HEK293 (cell line): ENCODE measurements around the gene DHCR7.

ENCODE experiments used
- CTCF ChIP-seq: fragments of 450-650 bp; formaldehyde crosslinking; IDR thresholded peaks from 2 replicates; pipeline ENCODE4 v1.5.1; 2016; ENCODE audit warnings: missing biosample characterization, missing genetic modification characterization
- GLI4 ChIP-seq: fragments of 450-650 bp; formaldehyde crosslinking; IDR thresholded peaks from 2 replicates; pipeline ENCODE4 v1.5.1; 2016; ENCODE audit warnings: missing biosample characterization, missing genetic modification characterization
- GLIS1 ChIP-seq: fragments of 450-650 bp; formaldehyde crosslinking; IDR thresholded peaks from 2 replicates; pipeline ENCODE4 v1.5.1; 2016; ENCODE audit warnings: missing biosample characterization, missing genetic modification characterization
- IKZF3 ChIP-seq: fragments of 450-650 bp; IDR thresholded peaks from 2 replicates; pipeline ENCODE4 v1.5.0; 2018; ENCODE audit warnings: missing biosample characterization, mild to moderate bottlenecking, missing genetic modification characterization, moderate library complexity
- YY1 ChIP-seq: fragments of 450-650 bp; formaldehyde crosslinking; IDR thresholded peaks from 2 replicates; pipeline ENCODE4 v1.5.1; 2018; ENCODE audit warnings: missing biosample characterization, missing genetic modification characterization
- ZBTB8A ChIP-seq: fragments of 450-650 bp; formaldehyde crosslinking; IDR thresholded peaks from 2 replicates; pipeline ENCODE4 v1.5.1; 2016; ENCODE audit warnings: missing biosample characterization, missing genetic modification characterization
- ZNF292 ChIP-seq: fragments of 450-650 bp; formaldehyde crosslinking; IDR thresholded peaks from 2 replicates; pipeline ENCODE4 v1.5.1; 2016; ENCODE audit warnings: low read depth, missing biosample characterization, missing genetic modification characterization, borderline replicate concordance
- TF ChIP-seq, protein P1 (sequence below): fragments of 450-650 bp; formaldehyde crosslinking; IDR thresholded peaks from 2 replicates; pipeline ENCODE4 v1.5.1; 2016; ENCODE audit warnings: missing biosample characterization, missing genetic modification characterization
- TF ChIP-seq, protein P2 (sequence below): fragments of 450-650 bp; formaldehyde crosslinking; IDR thresholded peaks from 2 replicates; pipeline ENCODE4 v1.5.1; 2016; ENCODE audit warnings: missing biosample characterization, missing genetic modification characterization

GRCh38 chr11:71444811-71445210 is 3.4 kb downstream of the DHCR7 start:
- TF ChIP-seq CTCF (tag by site-specific recombination), result no peak
- no peak for TF ChIP-seq GLI4 (tag by site-specific recombination)
- TF ChIP-seq GLIS1 (tag by site-specific recombination), result no peak
- TF ChIP-seq, protein P1, sequence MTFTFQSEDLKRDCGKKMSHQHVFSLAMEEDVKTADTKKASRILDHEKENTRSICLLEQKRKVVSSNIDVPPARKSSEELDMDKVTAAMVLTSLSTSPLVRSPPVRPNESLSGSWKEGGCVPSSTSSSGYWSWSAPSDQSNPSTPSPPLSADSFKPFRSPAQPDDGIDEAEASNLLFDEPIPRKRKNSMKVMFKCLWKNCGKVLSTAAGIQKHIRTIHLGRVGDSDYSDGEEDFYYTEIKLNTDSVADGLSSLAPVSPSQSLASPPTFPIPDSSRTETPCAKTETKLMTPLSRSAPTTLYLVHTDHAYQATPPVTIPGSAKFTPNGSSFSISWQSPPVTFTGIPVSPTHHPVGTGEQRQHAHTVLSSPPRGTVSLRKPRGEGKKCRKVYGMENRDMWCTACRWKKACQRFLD (tag by site-specific recombination), result no peak
- no peak for TF ChIP-seq ZBTB8A (tag by site-specific recombination)
- TF ChIP-seq IKZF3 (tag by site-specific recombination), result no peak
- TF ChIP-seq, protein P2, sequence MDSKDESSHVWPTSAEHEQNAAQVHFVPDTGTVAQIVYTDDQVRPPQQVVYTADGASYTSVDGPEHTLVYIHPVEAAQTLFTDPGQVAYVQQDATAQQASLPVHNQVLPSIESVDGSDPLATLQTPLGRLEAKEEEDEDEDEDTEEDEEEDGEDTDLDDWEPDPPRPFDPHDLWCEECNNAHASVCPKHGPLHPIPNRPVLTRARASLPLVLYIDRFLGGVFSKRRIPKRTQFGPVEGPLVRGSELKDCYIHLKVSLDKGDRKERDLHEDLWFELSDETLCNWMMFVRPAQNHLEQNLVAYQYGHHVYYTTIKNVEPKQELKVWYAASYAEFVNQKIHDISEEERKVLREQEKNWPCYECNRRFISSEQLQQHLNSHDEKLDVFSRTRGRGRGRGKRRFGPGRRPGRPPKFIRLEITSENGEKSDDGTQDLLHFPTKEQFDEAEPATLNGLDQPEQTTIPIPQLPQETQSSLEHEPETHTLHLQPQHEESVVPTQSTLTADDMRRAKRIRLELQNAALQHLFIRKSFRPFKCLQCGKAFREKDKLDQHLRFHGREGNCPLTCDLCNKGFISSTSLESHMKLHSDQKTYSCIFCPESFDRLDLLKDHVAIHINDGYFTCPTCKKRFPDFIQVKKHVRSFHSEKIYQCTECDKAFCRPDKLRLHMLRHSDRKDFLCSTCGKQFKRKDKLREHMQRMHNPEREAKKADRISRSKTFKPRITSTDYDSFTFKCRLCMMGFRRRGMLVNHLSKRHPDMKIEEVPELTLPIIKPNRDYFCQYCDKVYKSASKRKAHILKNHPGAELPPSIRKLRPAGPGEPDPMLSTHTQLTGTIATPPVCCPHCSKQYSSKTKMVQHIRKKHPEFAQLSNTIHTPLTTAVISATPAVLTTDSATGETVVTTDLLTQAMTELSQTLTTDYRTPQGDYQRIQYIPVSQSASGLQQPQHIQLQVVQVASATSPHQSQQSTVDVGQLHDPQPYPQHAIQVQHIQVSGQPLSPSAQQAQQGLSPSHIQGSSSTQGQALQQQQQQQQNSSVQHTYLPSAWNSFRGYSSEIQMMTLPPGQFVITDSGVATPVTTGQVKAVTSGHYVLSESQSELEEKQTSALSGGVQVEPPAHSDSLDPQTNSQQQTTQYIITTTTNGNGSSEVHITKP (tag by site-specific recombination), result no peak
- TF ChIP-seq YY1, result no peak
- TF ChIP-seq ZNF292 (tag by site-specific recombination), result no peak
